ENCODE results near the gene RREB1.

Gene RREB1

DNA sequence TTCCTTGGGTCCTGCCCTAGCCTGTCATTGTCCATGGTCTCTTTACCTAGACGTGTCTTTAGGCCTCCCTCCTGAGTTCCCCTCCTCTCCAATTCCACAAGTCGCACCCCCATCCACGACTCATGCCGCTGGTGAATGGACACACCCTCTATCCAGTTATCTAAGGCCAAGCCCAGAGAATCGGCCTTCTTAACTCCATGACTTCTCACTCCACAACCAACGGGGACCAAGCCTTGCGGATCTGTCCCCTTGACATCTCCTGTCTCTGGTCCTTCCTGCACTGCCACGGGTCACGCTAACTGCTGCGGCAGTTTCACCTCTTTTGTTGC is 7.0 kb upstream of the RREB1 start:
- DNase-seq: no peak

DNA sequence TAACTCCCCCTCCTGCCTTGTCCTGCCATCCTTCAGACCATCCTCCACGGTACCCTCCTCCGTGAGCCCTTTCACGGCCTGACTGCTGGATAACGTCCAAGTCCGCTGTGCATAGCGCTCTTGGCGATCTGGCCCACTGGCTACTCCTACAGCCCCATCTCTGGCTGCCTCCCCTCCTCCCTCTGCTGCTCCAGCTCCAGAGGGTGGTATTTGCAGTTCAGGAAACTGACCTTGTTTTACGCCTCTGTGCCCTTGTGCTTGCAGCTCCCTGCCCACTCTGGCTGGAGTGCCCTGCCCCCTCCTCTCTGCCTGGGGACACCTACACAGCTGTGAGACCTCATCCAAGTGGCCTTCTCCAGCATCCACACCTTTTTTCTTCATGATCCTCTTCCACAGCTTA is 6.5 kb upstream of the RREB1 start:
- DNase-seq: no peak

DNA sequence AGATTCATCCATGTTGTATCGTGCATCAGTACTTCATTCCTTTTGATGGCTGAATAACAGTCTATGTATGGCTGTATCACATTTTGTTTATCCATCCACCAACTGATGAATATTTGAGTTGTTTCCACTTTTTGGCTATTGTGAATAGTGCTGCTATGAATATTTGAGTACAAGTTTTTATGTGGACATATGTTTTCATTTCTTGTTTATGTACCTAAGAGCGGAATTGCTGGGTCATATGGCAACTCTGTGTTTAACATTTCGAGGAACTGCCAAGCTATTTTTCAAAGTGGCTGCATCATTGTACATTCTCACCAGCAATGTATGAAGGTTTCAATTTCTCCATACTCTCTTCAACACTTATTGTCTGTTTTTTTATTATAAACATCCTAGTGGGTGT is 3.0 kb upstream of the RREB1 start:
- no peak for DNase-seq

DNA sequence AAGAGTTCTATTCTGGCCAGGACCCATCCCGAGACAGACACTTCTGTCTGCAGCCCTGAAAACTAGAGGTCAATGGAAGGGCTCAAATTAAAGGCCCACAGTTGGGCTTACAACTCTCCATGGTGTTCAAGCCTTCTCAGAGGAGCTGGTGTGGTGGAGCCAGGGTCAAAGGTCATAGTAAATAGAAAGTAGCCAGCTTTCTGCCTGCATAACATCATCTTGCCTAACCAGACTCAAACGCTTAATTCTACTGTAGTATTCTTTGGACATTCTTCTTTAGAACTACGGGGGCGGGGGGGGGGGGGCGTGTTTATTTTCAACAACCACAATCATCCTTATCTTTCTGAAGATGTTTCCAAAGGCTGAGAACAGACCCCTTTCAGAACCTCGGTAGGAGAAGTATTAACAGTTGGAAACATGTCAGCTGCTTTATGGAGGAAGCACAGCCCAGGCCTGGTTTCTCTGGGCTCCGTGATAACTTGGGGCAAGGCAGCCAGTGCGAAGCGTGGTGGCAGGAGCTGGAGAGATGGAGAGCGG is 1.5 kb upstream of the RREB1 start:
- no peak for DNase-seq

DNA sequence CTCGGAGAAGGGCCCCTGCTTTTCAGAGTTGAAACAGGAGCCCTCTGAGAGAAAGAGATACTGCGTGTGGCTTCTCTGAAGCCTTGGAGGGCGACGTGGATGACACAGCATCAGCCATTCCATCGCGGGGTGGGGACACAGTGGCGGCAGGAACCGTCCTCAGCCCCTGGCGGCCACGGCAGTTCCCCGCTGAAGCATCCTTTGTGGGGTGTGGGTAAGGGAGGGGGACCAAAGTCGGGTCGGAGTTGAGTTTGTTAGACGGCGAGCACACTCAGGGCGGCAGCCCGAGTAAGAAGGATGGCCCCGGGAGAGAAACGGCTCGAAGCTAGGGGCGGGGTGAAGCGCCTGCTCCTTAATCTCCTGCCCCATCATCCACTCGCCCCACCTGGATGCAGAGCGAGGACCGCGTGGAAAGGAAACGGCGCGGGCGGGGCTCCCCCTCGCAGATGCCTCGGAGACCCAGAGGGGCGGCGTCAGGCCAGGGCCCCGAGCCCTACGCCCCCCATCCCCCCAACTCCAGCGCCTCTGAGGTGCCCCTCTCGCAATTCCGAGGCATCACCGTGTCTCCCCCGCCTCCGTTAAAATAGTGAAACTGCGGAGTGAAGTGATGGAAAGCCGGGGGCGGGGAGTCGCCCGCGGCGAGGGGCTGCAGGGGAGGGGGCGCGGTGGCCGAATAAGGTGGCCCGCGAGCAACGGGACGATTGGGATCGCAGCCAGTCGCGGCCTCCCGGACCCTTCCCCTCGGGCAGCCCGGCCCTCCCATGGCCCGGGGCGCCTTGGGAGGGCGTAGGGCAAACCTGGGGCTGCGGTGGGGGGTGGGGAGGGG is 796 bp upstream of the RREB1 start:
- DNase-seq: no peak

DNA sequence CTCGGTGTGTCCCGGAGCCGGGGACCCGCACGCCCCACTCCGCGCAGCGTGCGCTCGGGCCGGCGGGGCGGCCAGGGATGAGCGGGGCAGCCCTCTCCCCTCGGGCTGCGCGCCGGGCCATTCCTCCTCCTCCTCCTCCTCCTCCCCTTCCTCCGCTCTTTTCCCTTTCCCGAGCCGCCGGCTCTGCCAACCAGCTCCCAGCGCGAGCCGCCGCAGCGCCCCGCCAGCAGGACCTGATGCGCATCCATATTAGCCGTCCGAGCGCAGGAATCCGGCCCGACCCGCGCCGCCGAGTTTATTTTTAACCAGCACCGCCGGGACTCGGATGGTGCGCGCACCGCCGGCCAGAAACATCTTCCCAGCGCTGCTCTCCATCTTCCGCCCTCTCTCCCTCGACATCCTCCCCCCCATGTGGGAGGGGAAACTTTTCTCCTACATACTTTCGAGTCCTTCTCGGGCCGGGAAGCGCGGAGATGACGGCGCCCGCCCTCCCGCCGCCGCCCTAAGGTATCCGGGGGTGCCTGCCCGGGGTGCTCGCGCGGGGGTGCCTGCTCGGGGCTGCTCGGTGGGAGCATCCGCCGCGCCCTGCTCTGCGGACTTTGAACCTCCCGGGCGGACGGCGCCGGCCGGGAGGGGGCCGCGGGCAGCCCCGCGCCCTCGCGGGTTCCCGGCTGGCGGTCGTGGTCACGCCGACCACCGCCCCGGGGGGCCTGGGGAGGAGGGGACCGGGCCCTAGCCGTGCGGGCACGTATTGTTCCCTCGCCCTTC is 619 bp downstream of the RREB1 start:
- no peak for DNase-seq

DNA sequence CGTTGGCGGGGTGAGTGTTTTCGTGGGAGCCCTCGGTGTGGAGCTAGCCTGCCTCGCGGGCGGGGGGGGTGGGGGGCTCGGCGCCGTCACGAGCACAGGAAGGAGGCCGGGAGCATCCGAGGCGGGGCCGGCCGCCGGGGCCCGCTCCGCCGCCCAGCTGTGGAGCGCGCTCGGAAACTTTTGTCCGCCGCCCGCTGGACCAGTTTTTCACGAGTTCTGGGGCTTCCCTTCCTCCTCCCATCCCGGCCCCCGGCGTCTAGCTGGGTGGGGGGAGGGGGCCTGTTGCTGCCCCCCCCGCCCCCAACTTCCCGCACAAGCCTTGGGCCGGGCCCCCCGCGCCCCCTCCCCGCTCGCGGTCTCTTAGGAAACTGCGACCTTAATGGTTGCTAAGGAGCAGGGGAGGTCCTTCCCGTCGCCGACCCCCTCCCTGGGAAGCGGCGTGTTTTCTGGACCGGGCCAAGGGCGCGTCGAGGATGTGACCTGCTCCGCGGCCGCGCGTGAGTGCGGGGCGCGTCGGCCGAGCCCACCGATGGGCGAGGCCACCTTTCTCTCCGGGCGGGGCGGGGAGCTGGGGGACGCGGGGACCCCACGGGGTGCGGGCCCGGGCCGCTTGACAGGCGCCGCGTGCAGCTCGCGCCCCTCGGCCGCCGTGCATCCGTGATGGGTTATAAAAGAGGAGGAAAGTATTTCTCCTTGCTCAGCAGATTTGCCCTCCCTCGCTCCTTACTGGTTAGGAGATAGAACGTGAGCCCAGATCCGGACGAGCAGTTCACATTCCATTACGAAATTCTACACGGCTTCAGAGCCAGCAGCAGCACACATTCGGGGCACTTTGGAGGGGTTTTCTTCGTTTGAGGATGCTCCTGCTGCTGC is 1.4 kb downstream of the RREB1 start:
- DNase-seq: no peak

DNA sequence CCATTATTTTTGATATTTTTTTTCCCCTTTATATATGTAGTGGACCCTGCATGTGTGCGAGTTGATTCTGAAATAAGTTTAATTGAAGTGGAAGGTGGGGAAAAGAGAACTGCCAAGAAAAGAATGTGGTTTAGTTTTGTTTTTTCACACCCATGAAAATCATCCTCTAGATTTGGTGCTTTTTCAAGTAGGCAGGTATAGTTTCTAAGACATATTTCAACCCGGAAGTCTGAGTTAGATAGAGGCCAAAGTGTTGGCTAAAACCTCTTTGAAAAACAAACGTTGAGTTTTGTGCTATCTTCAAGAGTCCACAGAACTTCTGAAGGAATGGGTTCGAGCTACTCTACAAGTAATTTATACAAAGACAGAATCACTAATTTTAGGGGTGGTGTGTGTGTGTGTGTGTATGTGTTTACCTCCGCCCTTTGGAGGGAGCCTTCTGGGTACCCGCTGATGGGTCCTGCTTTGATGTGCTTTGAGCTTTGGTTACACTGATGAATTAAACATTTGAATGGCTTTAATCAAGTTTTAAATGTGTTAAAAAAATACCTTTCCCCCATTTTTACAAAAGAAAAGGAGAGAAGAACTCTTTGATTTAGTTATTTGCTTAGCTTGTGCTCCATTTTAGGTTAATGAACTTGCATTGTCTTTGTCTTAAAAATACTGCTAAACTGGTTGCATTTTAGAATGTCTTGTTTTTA is 2.5 kb downstream of the RREB1 start:
- DNase-seq: no peak

DNA sequence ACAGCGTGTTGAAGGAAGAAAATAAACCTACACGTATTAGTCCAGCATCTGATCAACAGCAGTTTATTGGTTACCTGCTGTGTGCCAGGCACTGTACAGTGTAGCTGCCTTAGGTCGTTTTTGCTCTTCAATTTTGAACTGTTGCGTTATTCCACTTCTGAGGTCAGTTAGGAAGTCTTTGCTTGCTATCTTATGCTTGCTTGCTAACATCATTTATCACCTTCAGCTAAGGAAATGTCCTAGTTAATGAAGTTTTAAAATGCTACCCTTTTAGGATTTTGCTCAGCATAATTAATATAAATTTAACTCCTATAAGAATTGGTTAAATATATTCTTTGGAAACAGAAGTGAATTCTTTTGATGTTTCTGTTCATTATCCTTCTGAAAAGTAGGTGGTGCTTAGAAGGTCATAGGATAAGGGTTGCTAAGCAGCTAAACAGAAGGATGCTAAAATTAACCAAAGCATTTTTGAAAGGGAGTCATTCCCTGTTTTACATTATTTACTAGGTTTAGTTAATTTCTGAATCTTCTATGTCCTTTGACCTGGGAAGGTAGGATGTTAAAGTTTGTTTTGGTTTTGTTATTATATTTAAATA is 3.4 kb downstream of the RREB1 start:
- DNase-seq: no peak

DNA sequence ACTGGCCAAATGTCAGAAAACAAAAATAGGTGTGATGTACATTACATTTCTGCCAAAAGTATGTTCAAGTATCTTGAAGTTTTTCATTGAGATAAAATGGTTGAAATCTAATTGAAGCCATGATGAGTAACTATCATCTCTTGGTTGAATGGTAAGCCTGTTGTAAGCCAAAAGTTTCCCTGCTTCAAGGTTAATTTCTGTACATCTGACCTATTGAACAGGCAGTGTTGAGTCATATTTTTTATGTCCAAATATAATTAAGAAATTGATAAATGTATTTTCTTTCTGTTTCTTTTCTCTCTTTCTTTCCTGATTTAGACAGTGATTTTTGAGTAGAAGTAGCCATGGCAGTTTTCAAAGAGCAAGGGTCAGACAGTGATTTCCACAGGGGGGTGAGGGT is 4.4 kb downstream of the RREB1 start:
- no peak for DNase-seq

DNA sequence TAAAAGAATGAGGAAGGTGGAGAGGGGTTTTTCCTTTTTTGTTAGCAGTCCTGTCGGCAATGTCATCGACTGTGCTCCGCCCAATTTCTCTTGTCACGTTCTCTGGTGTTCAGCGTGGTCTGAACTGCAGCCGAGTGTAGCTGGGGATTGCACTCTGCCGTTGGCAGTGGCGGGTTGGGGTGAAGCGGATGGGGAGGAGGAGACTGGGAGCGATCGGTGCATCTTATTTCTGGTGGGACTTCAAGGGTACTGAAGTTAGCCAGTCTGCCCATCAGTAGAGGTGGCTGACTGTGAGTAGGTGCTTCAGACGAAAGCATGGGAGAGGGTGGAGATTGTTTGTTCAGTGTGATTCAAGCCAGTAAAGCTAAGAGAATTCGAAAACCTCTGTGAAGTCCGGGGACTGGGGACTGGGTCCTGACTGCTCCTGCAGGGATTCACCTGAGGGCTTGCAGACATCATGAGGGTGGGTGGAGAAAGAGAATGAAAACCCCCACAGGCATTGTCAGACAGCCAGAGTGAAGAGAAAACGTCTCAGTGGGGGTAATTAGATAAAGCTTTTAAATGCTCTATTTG is 5.1 kb downstream of the RREB1 start:
- DNase-seq: no peak

DNA sequence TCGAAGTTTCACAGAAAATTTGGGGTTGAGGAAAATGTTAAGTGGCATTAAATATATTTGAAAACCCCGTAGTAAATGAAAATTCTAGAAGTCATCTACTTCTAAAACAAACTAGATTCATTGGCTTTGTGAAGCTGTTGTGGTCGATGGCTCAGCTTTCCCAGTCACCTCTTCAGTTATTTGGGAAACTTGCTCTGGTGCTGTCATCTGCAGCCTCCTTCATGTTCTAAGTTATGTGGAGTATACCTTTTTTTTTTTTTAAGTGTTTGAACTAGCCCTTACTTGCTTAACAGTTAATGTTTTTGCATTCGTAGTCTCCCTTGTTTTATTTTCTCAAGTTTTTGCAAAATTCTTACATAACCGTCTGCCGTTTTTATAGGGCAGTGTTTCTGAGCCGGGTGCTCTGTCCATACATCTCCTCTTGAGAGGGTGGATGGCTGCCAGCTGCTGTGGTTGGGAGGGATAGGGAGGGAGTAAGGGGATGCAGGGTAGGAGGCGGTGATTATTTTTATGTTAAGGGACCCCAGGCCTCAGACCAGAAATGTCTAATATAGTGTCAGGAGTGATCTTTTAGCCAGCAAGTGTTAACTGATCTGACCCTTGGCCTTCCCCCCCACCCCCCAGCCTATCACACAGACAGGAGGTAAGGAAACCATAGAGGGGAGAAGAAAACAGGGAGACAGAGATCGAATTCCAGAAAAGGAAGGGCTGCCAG is 7.1 kb downstream of the RREB1 start:
- no peak for DNase-seq

DNA sequence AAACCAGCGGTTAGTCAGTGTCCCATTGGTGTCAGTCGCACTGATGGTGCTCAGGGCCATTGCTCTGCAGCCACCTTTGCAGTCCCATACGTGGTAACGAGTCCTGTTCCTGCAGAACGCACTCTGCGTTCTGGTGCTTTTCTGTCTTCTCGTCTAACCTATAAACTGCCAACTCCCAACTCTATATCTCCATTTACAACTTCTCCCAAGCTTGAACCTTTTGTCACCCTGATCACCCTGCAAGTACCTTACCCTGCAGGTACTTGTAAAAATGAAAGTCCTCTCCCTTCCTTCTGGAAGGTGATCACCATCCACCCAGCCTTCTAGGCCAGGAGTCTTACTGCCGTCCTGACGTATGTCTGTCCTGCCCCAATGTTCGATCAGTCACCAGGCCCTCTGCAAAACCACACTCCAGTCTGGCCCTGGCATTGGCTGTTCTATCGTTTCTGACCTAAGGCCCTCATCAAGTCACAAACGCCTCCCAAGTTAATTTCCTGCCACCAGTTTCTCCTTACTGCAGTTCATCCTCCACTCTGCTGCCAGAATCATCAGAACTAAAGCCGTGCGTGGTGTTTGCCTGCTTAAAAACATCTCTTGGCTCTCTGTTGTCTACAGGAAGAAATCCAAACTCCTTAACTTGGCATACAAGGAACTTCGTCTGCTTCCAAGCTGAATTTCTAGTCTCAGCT is 7.9 kb downstream of the RREB1 start:
- no peak for DNase-seq

DNA sequence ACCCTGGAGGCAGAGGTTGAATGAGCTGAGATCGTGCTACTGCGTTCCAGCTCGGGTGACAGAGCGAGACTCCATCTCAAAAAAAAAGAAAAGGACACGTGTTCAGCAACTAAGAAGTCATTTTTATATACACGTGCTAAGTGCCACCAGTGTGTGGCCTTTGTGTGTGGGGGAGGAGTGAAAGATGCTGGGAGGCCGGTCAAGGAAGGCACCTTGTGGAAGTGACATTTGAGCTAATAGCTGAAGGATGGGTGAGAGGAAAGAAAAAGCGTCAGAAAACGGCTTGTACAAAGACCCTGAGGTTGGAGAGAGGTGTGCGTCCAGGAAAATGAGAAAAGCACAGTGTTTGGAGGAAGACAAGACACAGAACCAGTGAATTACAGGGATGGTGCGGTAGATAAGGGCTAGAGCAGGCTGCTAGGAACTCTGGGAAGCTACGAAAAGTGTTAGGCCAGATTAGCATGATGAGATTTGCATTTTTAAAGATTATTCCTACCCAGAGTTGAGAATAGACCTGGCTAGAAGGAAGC is 11.6 kb downstream of the RREB1 start:
- no peak for DNase-seq

DNA sequence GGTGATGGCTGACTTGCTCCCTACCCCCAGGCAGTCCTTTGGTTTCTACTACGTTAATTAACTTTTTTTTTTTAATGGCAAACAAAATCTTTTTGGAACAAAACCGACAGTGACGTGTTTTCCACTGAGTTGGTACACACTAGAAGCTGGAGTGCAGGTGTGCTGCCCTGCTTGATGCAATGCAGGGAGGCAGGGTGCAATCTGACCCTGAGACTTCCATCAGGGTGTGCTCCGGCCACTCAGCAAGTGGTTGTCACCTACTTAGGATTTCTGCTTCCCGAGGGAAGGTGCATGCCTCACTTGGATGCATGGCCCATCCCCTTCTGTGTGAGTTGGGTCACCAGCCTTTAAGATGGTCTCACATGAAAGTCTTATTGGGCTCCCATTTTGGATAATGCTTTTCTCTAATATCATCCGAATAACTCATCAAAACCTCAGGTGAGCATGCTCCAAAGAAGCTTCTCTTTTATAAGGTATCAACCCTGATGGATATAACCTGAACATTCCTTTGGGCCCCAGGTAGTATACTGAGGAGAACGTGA is 14.0 kb downstream of the RREB1 start:
- no peak for DNase-seq

DNA sequence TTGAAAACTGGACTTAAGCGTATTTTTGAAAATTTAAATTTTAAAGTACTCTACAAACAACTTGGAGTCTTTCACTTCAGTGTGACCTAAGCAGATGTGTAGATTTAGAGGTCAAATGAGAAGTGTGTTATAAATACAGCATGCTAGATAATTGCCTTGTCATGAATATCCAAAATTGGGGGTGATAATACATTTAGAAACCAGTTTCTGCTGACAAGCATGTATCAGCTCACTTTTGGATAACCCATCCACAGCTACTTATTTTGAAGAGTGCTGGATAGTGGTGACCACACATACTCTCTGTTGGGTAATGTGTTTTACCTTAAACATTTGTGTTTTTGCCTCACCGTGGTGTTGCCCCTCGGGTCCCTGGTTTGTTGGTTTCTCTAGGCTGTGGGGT is 14.9 kb downstream of the RREB1 start:
- no peak for DNase-seq

DNA sequence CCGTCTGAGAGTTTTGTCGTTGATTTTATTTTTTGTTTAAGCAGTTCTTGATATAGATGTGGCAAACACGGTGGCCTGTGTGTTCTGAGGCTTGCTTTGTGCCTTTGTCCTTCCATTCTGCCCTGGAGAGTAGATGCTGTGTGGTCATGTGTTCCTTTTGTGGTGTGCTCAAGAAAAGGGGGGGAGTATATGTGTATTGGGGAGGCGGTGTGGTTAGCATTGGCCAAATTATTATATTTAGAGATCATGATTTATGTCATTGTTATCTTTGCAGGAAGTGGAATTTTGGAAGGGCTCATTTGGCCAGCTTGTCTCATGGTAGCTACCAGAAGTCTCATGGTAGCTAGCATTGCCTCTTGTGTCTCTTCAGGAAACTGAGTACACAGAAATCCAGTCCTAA is 16.4 kb downstream of the RREB1 start:
- no peak for DNase-seq

DNA sequence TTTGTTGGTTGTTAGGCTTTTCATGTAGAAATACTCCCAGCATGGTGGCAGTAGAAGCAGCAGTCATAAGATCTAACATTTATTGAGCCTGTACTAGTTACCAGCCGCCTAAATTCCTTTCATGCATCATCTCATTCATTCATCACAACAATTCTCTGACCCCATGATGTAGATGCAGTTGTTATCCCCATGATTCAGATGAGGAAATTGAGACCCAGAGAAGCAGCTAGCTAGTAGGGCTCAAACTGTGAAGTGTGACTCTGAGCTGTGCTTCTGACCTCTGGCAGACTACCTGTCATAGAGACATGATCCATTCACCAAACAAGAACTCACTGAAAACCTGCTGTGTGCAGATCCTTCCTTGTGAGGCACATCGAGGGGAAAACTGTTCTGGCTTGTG is 16.9 kb downstream of the RREB1 start:
- no peak for DNase-seq

DNA sequence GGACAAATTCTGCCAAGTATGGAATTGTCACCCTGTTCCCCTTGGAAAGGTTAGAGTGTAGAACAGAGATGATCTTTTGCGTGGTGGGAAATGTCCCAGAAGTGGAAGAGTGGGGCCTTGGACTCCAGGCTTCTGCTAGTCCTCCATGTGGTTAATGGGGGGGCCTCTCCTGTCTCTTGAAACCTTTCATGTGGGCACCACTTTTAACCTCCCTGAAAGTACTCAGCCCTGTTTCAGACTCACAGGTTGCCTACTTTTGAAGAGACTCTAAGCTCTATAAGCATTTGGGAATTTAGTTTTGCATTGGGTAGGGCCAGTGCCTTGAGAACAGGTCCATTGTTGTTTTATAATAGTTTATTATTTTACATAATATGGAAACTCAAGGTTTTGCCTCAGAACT is 17.5 kb downstream of the RREB1 start:
- DNase-seq: no peak

DNA sequence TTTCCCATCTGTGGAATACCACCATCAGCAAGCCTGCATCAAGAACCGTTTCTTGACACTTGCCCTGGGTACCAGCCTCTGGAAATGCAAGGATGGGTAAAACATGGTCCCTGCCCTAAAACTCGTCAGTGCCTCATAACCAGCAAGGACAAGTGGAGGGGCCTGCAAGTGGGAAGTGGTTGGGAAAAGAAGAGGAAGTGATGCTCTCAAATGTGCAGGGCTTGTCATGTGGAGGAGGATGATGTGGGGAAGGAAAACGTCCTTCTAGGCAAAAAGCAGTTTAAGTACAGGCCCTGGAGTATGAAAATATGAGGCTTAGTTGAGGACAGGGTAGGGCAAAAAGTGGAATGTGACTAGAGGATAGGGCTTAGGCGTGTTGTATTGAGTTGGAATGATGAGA is 19.0 kb downstream of the RREB1 start:
- no peak for DNase-seq
